ENCODE data around the gene GRM2.

GRCh38 chr3:51712511-51712931, 5.7 kb downstream of the GRM2 start:
- TF ChIP-seq, protein P1, sequence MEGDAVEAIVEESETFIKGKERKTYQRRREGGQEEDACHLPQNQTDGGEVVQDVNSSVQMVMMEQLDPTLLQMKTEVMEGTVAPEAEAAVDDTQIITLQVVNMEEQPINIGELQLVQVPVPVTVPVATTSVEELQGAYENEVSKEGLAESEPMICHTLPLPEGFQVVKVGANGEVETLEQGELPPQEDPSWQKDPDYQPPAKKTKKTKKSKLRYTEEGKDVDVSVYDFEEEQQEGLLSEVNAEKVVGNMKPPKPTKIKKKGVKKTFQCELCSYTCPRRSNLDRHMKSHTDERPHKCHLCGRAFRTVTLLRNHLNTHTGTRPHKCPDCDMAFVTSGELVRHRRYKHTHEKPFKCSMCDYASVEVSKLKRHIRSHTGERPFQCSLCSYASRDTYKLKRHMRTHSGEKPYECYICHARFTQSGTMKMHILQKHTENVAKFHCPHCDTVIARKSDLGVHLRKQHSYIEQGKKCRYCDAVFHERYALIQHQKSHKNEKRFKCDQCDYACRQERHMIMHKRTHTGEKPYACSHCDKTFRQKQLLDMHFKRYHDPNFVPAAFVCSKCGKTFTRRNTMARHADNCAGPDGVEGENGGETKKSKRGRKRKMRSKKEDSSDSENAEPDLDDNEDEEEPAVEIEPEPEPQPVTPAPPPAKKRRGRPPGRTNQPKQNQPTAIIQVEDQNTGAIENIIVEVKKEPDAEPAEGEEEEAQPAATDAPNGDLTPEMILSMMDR (IDR thresholded peaks at IDR 0.05 in 4 of 5, conservative IDR thresholded peaks at IDR 0.05 in 1 of 5) = no peak
- TF ChIP-seq POLR2A (IDR thresholded peaks at IDR 0.05) = no peak

Data from gastrocnemius medialis (tissue), 4 donors.